HepG2 (cell line): ENCODE results near the gene EPHB6. TPM values are rescaled to one million over a fixed set of nuclear protein-coding genes. Genes with fewer than 3 reads are reported as not detected.

Source experiments
- ATAC-seq: fragments of 200-7000 bp; cut with Tn5 transposase; 3 replicates; pipeline ENCODE4 v1.9.1; 2020; ENCODE audit warnings: mild to moderate bottlenecking, moderate library complexity
- BruUV-seq: library from RNA; stranded (reverse); fragments of 400-500 nt; replicated peaks from 2 replicates; lab custom pipeline; 2021; lab: Mats Ljungman, UMichigan
- CTCF ChIA-PET: fragments of 300-600 bp; formaldehyde crosslinking; extraction: SDS; loops from one replicate; lab custom pipeline; 2021; ENCODE audit warnings: low total read pairs, inconsistent platforms, low intra/inter-chr PET ratio; lab: Yijun Ruan, JAX
- POLR2A ChIA-PET: fragments of 350-600 bp; sonication (Branson Sonifier 250); formaldehyde crosslinking; loops from one replicate; lab custom pipeline; 2020; ENCODE audit warnings: antibody characterized with exemption, inconsistent platforms; lab: Yijun Ruan, JAX
- DNase-seq: peaks from one replicate; pipeline ENCODE4 v3.0.0-alpha.2; 2015; ENCODE audit warnings: low spot score
- FAIRE-seq: peaks from 3 replicates; lab custom pipeline; 2011; peaks lifted over from hg19 to GRCh38; lab: Jason Lieb, UNC
- H2AFZ ChIP-seq: one replicate; pipeline ENCODE4 v1.6.1; 2011; ENCODE audit warnings: low read length, inconsistent platforms
- H3K27ac ChIP-seq: fragments of 300-600 bp; 3 replicates; pipeline ENCODE4 v1.8.0; 2011; ENCODE audit warnings: mixed run types, mild to moderate bottlenecking, mixed read lengths, low read length, inconsistent platforms; ENCODE audit not compliant: insufficient read depth; ENCODE audit errors: extremely low read length
- H3K27me3 ChIP-seq, 2 experiments: fragments of 200-600 bp in 1 of 2; 2 replicates in 1 of 2; 3 replicates in 1 of 2; pipeline versions ENCODE4 v1.6.0 to v1.8.0; 2011; ENCODE audit warnings: low read length in 2 of 2, mild to moderate bottlenecking in 2 of 2, moderate library complexity in 2 of 2, inconsistent platforms in 1 of 2; ENCODE audit not compliant: insufficient read depth in 2 of 2, control insufficient read depth in 1 of 2
- H3K36me3 ChIP-seq, 2 experiments: fragments of 200-600 bp in 1 of 2; replicated peaks in 1 of 2; 2 replicates in 1 of 2; 3 replicates in 1 of 2; pipeline versions ENCODE4 v1.5.1 to v1.8.0; 2011; ENCODE audit warnings: low read length in 2 of 2, inconsistent platforms in 1 of 2; ENCODE audit not compliant: insufficient read depth in 2 of 2, control insufficient read depth in 1 of 2
- H3K4me1 ChIP-seq: 2 replicates; pipeline ENCODE4 v1.5.1; 2012; ENCODE audit warnings: low read length, inconsistent platforms; ENCODE audit not compliant: insufficient read depth
- H3K4me2 ChIP-seq: 2 replicates; pipeline ENCODE4 v1.6.0; 2011; ENCODE audit warnings: low read depth, low read length, inconsistent platforms
- H3K4me3 ChIP-seq, 3 experiments: fragments of 200-600 bp in 1 of 3; sonication (generic), shearing (Covaris generic) in 1 of 3; replicated peaks in 1 of 3; 2 replicates each; pipeline ENCODE4 v1.5.1; 2011 to 2016; ENCODE audit warnings: low read length in 3 of 3, inconsistent platforms in 2 of 3, low read depth in 2 of 3, mild to moderate bottlenecking in 2 of 3, control low read depth in 1 of 3, mixed read lengths in 1 of 3; ENCODE audit not compliant: insufficient read depth in 1 of 3
- H3K79me2 ChIP-seq: one replicate; pipeline ENCODE4 v1.6.1; 2011; ENCODE audit warnings: low read length, inconsistent platforms; ENCODE audit not compliant: insufficient read depth
- H3K9ac ChIP-seq: 2 replicates; pipeline ENCODE4 v1.6.0; 2011; ENCODE audit warnings: mild to moderate bottlenecking, low read depth, low read length, inconsistent platforms; ENCODE audit not compliant: insufficient read depth
- H3K9me3 ChIP-seq: 2 replicates; pipeline ENCODE4 v1.5.1; 2012; ENCODE audit warnings: mild to moderate bottlenecking, low read length
- H4K20me1 ChIP-seq: 2 replicates; pipeline ENCODE4 v1.6.0; 2011; ENCODE audit warnings: inconsistent platforms, mild to moderate bottlenecking, low read length, moderate library complexity; ENCODE audit not compliant: insufficient read depth
- IRX3 ChIP-seq: sonication (generic); formaldehyde crosslinking; IDR thresholded peaks from 2 replicates; pipeline ENCODE4 v1.8.1; 2023; ENCODE audit warnings: mild to moderate bottlenecking, low read depth, missing genetic modification reagents, borderline replicate concordance
- KMT2A ChIP-seq: sonication (generic); formaldehyde crosslinking; IDR thresholded peaks from 2 replicates; pipeline ENCODE4 v1.4.0; 2020; ENCODE audit warnings: missing genetic modification reagents
- PITX1 ChIP-seq: sonication (generic); formaldehyde crosslinking; IDR thresholded peaks from 2 replicates; pipeline ENCODE4 v1.5.1; 2020; ENCODE audit warnings: mild to moderate bottlenecking, missing genetic modification reagents
- ZKSCAN5 ChIP-seq: sonication (generic); formaldehyde crosslinking; IDR thresholded peaks from 2 replicates; pipeline ENCODE4 v1.5.1; 2020; ENCODE audit warnings: mild to moderate bottlenecking, missing genetic modification reagents
- ZNF12 ChIP-seq: sonication (generic); formaldehyde crosslinking; IDR thresholded peaks from 2 replicates; pipeline ENCODE4 v1.5.0; 2020; ENCODE audit warnings: missing genetic modification reagents
- ZNF713 ChIP-seq: sonication (generic); formaldehyde crosslinking; IDR thresholded peaks from 2 replicates; pipeline ENCODE4 v1.4.0; 2020; ENCODE audit warnings: mild to moderate bottlenecking, missing genetic modification reagents
- ZNF879 ChIP-seq: sonication (generic); formaldehyde crosslinking; IDR thresholded peaks from 2 replicates; pipeline ENCODE4 v1.8.1; 2023; ENCODE audit warnings: missing genetic modification reagents
- ZSCAN29 ChIP-seq: sonication (generic); formaldehyde crosslinking; conservative IDR thresholded peaks from 2 replicates; pipeline ENCODE4 v1.4.0; 2020; ENCODE audit warnings: mild to moderate bottlenecking, missing genetic modification reagents
- WGBS: methylation state at CpG from one replicate; pipeline ENCODE4 v1.1.6; 2017; ENCODE audit warnings: low lambda C conversion rate; 5-methylcytosine and 5-hydroxymethylcytosine counted together
- in situ Hi-C: cut with HindIII; loops from 2 replicates; pipeline ENCODE4 v1.10.0; 2017; ENCODE audit warnings: low pct_unique_long_range_greater_than_20kb; ENCODE audit not compliant: extremely low pct_ligation_motif_present
- intact Hi-C: fragments of 100-400 bp; cut with micrococcal nuclease; formaldehyde crosslinking; loops from one replicate; pipeline ENCODE4 v1.10.0; 2022; ENCODE audit not compliant: unreplicated experiment
- polyA plus RNA-seq, 8 experiments: library from polyadenylated mRNA; depleted of rRNA in 3 of 8; stranded (reverse) in 7 of 8; unstranded in 1 of 8; fragments of >200 nt; fragmentation: Illumina TruSeq in 4 of 8; extraction: Trizol in 4 of 8; gene quantifications; 2 replicates each; pipeline versions ENCODE4 v1.2.1 to v1.2.3, GENCODE V29; 2011 to 2016; ENCODE audit warnings: low read depth in 4 of 8, missing spikeins in 1 of 8, mixed read lengths in 1 of 8; ENCODE audit not compliant: insufficient read depth in 1 of 8
- total RNA-seq, 5 experiments: library from RNA; depleted of rRNA; stranded (reverse); fragments of >200 nt; fragmentation: Illumina TruSeq; extraction: Trizol; gene quantifications; 2 replicates each; pipeline ENCODE4 v1.2.3, GENCODE V29; 2016; ENCODE audit warnings: low read depth in 1 of 5
- TF ChIP-seq, protein P1 (sequence below): sonication (generic); formaldehyde crosslinking; IDR thresholded peaks from 2 replicates; pipeline ENCODE4 v1.4.0; 2020; ENCODE audit warnings: missing genetic modification reagents
- TF ChIP-seq, protein P2 (sequence below): sonication (generic); formaldehyde crosslinking; IDR thresholded peaks from 2 replicates; pipeline ENCODE4 v1.8.1; 2023; ENCODE audit warnings: mild to moderate bottlenecking, missing genetic modification reagents
- TF ChIP-seq, protein P3 (sequence below): sonication (generic); formaldehyde crosslinking; IDR thresholded peaks from 2 replicates; pipeline ENCODE4 v1.5.0; 2020; ENCODE audit warnings: missing genetic modification reagents, mild to moderate bottlenecking, borderline replicate concordance
- TF ChIP-seq, protein P4 (sequence below): sonication (generic); formaldehyde crosslinking; IDR thresholded peaks from 2 replicates; pipeline ENCODE4 v1.4.0; 2020; ENCODE audit warnings: missing genetic modification reagents

The EPHB6 gene
- total and polyA plus RNA-seq, 2 of the 13 experiments (the other 11 are each of a cell fraction or from before 2014, with no cell fraction given): not detected

DNA sequence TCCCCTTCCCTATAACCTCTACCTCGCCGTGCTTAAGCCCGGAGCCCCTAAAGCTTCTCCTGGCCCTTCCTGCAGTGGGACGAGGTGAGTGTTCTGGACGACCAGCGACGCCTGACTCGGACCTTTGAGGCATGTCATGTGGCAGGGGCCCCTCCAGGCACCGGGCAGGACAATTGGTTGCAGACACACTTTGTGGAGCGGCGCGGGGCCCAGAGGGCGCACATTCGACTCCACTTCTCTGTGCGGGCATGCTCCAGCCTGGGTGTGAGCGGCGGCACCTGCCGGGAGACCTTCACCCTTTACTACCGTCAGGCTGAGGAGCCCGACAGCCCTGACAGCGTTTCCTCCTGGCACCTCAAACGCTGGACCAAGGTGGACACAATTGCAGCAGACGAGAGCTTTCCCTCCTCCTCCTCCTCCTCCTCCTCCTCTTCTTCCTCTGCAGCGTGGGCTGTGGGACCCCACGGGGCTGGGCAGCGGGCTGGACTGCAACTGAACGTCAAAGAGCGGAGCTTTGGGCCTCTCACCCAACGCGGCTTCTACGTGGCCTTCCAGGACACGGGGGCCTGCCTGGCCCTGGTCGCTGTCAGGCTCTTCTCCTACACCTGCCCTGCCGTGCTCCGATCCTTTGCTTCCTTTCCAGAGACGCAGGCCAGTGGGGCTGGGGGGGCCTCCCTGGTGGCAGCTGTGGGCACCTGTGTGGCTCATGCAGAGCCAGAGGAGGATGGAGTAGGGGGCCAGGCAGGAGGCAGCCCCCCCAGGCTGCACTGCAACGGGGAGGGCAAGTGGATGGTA lies 9.2 kb downstream of the EPHB6 start (continued):
- TF ChIP-seq IRX3 (CRISPR knock-in tag) (no peak), ZKSCAN5 (CRISPR knock-in tag) (no peak), KMT2A (CRISPR knock-in tag) (no peak), ZNF12 (CRISPR knock-in tag) (no peak)

DNA sequence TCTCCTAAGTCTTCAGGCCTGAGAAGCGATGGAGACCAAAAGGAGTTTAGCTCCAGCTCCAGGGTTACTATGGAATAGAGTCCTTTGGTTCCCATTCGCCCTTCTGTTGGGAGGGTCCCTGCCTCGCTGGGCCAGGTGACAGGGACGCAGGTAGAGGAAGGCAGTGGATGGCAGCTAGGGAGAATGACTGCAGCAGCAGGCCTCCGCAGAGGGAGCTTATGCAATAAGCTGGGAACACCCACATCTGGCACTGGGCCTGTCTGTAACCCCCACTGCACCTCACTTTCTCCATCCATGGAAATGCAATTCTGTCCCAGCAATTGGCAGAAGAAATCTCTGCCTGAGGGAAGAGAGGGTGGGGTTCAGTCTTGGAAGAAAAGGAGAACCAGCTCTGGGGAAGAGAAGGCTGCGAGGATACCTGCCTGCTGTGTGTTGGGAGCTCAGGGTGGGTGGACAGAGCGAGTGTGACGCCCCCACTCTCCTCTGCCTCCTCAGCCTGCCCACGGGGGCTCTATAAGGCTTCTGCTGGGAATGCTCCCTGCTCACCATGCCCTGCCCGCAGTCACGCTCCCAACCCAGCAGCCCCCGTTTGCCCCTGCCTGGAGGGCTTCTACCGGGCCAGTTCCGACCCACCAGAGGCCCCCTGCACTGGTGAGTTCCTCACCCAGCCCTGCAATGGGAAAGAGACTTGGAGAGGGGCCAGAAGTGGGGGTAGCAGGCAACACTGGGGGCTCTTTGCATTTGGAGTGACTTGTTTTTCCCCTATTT lies 10.3 kb downstream of the EPHB6 start:
- BruUV-seq: no TSS peak
- no peaks in the 10 kb centered on the region for H4K20me1 ChIP-seq
- no peaks in the 10 kb centered on the region for H3K9me3 ChIP-seq
- CTCF ChIA-PET: no interaction called here
- H3K4me2 ChIP-seq: no peak overlapping the region
- H3K27me3 ChIP-seq: peaks cover 8 to 64% of the 10 kb centered on the region in 2 experiments; a peak in 4 of 5 replicates
- no peaks in the 10 kb centered on the region for H3K79me2 ChIP-seq
- in situ Hi-C loops (no loop called here), intact Hi-C loops (no loop called here)
- no peak overlapping the region for H3K9ac ChIP-seq
- no peak overlapping the region for H2AFZ ChIP-seq
- TF ChIP-seq, protein P1, sequence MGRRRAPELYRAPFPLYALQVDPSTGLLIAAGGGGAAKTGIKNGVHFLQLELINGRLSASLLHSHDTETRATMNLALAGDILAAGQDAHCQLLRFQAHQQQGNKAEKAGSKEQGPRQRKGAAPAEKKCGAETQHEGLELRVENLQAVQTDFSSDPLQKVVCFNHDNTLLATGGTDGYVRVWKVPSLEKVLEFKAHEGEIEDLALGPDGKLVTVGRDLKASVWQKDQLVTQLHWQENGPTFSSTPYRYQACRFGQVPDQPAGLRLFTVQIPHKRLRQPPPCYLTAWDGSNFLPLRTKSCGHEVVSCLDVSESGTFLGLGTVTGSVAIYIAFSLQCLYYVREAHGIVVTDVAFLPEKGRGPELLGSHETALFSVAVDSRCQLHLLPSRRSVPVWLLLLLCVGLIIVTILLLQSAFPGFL (CRISPR knock-in tag): no peak
- TF ChIP-seq, protein P2, sequence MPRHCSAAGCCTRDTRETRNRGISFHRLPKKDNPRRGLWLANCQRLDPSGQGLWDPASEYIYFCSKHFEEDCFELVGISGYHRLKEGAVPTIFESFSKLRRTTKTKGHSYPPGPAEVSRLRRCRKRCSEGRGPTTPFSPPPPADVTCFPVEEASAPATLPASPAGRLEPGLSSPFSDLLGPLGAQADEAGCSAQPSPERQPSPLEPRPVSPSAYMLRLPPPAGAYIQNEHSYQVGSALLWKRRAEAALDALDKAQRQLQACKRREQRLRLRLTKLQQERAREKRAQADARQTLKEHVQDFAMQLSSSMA: no peak
- TF ChIP-seq PITX1 (CRISPR knock-in tag) (no peak), ZSCAN29 (no peak), ZNF879 (CRISPR knock-in tag) (no peak), ZNF713 (CRISPR knock-in tag) (no peak)
- TF ChIP-seq, protein P3, sequence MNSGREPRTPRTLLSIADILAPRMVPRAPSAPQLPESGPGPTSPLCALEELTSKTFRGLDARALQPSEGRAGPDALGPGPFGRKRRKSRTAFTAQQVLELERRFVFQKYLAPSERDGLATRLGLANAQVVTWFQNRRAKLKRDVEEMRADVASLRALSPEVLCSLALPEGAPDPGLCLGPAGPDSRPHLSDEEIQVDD (CRISPR knock-in tag): no peak
- TF ChIP-seq, protein P4, sequence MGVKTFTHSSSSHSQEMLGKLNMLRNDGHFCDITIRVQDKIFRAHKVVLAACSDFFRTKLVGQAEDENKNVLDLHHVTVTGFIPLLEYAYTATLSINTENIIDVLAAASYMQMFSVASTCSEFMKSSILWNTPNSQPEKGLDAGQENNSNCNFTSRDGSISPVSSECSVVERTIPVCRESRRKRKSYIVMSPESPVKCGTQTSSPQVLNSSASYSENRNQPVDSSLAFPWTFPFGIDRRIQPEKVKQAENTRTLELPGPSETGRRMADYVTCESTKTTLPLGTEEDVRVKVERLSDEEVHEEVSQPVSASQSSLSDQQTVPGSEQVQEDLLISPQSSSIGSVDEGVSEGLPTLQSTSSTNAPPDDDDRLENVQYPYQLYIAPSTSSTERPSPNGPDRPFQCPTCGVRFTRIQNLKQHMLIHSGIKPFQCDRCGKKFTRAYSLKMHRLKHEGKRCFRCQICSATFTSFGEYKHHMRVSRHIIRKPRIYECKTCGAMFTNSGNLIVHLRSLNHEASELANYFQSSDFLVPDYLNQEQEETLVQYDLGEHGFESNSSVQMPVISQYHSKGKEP: no peak
- TF ChIP-seq, all 625 proteins: peak for 0
- H3K27ac ChIP-seq: no peak overlapping the region
- FAIRE-seq: no peak
- DNase-seq: no peak
- H3K4me3 ChIP-seq: no peak overlapping the region
- no peaks in the 10 kb centered on the region for H3K4me1 ChIP-seq
- POLR2A ChIA-PET: no interaction called here
- 9% methylated on average over 7 of the region's 14 CpGs for WGBS
- H3K36me3 ChIP-seq: no peaks in the 10 kb centered on the region
- ATAC-seq: no peak
